SKM-1 treated with dmso at 0.1 percent for 144 hours (cell line): Measurements from ENCODE around the gene MBIP.

Experiments
- DNase-seq: peaks from one replicate; lab custom pipeline; 2025; ENCODE audit not compliant: unreplicated experiment; lab: John Stamatoyannopoulos, UW

The MBIP gene

GRCh38 chr14:36313898-36314297 is 6.5 kb downstream of the MBIP start:
- DNase-seq = no peak

- no peak for DNase-seq
These were observed 7.2 kb downstream of the MBIP start for GRCh38 chr14:36313206-36313605.

DNA sequence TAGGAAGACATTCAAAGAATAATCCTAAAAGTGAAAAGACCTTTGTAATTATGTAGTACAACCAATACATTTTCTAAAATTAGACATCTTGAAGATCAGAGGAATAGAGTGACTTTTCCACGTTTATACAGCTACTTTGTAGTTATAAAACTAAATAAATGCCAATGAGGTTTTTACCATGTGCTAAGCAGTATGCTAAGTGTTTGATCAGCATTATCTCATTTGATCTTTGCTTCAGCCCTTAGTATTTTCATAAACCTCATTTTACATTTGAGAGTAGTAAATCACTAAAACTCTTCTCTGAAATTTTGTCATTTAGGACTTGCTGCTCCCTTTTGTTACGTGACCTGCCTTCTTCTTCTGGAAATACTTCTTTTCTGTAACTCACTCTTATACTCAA is 13.6 kb downstream of the MBIP start:
- DNase-seq = no peak

DNA sequence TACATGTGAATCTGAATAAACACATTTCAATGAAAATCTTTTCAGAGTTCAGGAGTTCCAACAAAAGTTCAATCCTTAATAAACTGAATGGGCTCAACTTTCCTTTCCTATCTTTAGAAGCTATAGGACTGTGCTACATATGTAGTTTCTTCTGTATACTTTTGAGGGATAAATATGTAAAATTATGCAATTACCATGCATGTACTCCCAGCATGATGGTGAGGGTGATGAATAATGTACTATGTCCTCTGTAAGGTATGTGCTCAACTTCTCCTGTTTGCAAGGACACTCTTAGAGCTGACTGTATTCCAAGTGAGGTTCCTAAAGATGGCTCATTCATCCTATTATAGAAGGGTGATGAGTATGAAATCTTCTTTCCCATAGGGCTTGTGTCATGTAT is 15.5 kb downstream of the MBIP start:
- DNase-seq = no peak

GRCh38 chr14:36303960-36304359 is 16.5 kb downstream of the MBIP start:
- no peak for DNase-seq

GRCh38 chr14:36302823-36303222 is 17.6 kb downstream of the MBIP start:
- no peak for DNase-seq

DNA sequence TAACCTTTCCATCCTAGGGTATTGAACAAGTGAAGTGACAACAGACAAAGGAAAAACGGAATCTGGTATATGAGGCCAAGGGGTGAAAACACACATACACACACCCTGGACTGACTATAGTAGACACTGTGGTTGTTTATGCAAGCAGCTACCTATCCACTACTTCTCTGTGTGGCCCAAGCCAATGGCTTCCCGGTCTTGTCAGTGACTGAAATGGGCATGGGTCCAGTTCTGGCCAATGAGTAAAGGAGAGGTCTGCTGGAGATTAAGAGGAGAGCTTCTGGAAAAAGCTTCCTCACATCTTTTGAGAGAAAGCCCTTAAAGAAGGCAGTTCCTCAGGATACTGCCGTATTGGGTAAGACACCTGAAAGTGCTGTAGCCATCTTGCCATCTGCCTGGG is 19.3 kb downstream of the MBIP start:
- no peak for DNase-seq

GRCh38 chr14:36300337-36300736 is 20.1 kb downstream of the MBIP start:
- DNase-seq = no peak

GRCh38 chr14:36295642-36296627 is 24.5 kb downstream of the MBIP start:
- DNase-seq = no peak

DNA sequence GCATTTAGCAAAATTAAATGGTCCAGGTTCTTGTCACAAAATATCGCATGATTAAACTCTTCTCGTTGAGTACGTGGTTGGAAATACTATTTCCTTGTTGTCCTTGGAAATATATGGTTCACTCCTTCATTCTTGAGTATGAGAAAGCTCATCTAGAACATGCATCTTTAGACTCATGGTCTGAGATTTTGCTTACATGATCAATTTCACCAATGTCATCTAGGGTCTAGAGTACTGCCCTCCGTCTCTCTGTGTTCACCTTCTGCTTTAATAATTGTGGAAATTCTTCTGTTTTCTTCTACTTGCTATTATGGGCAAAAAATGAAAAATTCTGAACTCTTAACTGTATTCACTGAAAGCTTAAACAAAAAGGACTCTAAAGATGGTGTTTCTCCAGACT is 25.9 kb downstream of the MBIP start:
- DNase-seq = no peak

- peak; percentile 81 for DNase-seq
These were observed 26.6 kb downstream of the MBIP start for GRCh38 chr14:36293824-36294223.

- DNase-seq = no peak
These were observed 30.5 kb downstream of the MBIP start for GRCh38 chr14:36289954-36290353.

DNA sequence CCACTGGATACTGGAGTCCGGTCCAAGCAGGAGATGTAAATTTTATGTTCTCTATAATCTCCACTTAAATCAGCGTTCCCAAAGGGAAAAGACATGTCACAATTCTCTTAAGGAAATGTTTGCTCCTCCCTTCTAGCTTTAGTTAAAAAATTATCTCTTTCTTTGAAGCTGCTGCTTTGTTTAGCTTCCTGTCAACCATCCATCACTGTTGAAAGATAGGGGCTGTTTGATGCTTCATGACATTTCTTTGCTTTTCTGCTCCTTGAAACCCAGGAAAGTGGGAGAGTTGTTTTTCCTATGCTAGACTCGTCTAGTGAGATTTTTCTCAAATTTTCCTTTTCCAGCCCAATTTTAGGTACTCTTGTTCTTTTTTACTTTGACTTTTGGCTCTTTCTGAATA is 31.9 kb downstream of the MBIP start:
- DNase-seq = no peak

- no peak for DNase-seq
These were observed 35.4 kb downstream of the MBIP start for GRCh38 chr14:36284971-36285595.

DNA sequence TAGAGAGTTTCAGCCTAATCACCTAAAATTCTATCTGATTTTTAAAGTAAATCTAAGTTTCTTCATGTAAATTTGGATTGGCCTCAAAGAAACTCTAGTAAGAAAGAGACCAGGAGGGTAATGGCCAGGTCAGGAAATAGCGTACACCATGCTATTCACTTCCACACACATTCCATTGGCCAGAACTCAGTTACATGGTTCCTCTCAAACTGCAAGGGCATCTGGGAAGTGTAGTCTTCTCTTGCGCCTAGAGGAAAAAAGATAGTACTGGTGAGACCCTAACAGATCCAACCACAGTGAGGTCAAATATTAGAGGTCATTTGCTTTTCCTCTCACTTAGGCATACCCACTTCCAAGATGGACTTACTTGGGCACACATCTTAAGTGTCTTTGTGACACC is 39.1 kb downstream of the MBIP start:
- no peak for DNase-seq

DNA sequence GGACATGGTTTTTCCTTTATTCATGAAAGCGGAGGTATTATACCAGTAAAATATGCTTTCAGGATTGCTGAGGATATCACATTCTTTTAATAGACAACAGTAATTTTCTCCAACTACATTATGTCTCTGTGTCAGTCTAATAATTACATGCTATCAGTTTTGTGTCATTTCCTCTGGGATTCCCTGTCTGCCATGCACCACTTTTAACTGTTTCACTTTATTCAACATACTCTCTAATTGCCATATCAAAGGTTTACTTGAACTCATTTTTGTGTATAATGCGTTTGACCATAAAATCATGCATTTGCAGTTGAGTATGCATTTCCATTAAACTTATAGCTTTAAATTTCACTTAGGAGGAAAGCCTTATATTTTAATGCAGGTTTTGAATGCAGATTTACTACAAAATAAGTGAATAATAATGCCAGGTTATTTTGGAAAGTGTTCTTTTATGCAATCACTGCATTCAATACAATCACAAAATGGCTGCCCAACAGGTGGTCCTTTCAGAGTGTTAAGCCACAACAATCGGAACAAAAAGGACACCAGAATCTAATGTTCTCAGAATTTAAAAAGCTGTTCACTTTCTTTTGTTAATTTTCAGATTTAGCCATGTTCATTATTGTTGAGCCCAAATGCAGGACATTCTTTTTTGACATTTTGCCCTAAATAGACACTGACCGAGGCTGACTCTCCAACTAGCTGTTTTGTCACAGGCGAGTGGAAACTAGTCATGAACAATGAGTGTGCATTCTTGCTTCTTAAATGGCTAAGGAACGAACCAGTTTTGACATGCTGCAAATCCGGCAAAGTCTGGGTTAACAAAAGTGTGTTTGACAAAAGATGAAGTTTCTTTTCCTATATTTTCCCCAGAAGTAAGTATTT is 40.9 kb downstream of the MBIP start:
- no peak for DNase-seq

- no peak for DNase-seq
These were observed 44.7 kb downstream of the MBIP start for GRCh38 chr14:36275741-36276140.

DNA sequence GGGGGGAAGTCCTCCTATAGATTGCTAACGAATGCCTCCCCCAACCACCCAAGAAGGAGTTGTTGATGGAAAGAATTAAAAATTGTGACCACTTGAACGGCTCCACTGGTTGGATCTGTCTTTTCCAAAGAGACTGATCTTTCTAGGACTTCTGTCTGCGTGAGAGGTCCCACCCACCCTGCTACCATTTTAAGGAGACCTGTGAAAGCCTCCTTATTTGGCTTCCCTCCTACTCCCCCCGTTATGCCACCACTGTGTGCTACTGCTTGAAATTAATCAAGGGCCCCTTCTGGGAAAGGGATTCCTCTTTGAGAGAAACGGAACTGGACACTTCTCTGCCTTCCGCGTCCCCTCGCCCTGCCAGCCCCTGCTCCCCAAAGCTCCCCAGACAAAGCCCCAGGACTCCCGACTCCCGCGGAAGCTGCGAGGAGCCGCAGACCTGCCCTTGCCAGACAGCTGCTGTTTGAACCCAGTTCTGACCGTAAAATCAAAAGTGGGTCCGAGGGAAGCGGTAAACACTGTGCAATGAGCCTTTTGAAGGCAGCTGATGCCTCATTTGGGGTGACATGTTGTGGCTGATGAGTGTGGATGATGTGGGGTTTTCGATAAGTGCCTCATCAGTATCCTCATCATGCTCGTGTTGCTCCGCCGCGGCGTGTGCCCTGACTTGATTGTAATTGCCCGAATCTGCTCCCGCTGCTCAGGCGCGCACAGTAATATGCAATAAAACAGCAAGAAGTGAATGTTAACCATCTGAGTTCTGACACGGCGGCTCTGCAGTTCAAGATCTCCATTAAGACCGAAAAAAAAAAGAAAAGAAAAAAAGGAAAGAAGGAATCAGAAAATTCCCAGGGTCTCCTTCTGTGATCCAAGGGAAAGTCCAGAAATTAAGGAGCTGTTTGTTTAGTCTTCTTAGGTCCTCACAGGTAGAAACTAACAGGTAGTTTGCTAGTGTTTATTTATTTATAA is 48.2 kb downstream of the MBIP start:
- DNase-seq = no peak

DNA sequence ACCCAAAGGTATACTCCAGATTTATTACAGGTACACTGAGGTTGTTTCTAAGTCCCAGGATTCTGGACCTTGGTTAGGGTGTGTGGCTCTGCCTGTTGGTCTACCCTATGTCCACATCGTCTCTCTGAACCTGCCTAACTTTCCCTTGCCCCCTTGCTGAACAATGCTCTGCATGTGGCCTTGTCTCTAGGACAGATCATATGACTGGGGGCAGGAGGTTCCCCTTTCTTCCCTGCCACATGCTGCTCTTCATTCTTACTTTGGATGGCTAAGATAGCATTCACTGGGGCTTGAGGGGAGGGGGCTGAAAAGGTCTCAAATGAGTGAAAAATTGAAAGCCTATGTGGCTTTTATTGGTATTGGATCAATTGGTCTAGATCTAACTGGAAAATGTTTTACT is 49.2 kb downstream of the MBIP start:
- no peak for DNase-seq

GRCh38 chr14:36270191-36270590 is 50.2 kb downstream of the MBIP start:
- no peak for DNase-seq
